K562 (cell line): Measurements from ENCODE around the gene ENG. TPM values are rescaled to one million over a fixed set of nuclear protein-coding genes. Genes with fewer than 3 reads are reported as not detected.

Experiments
- CBFA2T2 ChIP-seq: fragments of 450-650 bp; conservative IDR thresholded peaks from 2 replicates; pipeline ENCODE4 v1.6.1; 2017; ENCODE audit warnings: mild to moderate bottlenecking
- CHCHD3 ChIP-seq: fragments of 250-450 bp; sonication (Bioruptor Pico); IDR thresholded peaks from 2 replicates; pipeline ENCODE4 v2.1.2; 2022; ENCODE audit warnings: mild to moderate bottlenecking
- CTBP1 ChIP-seq: fragments of 450-650 bp; IDR thresholded peaks from 2 replicates; pipeline ENCODE4 v1.6.1; 2016; ENCODE audit warnings: borderline replicate concordance
- HDAC3 ChIP-seq: fragments of 450-650 bp; IDR thresholded peaks from 2 replicates; pipeline ENCODE4 v1.6.1; 2018; ENCODE audit warnings: borderline replicate concordance, mild to moderate bottlenecking, moderate library complexity; ENCODE audit not compliant: partially characterized antibody
- KLF1 ChIP-seq: fragments of 450-650 bp; IDR thresholded peaks from 2 replicates; pipeline ENCODE4 v1.6.1; 2016; ENCODE audit warnings: missing genetic modification characterization, missing compliant biosample characterization
- LEF1 ChIP-seq: fragments of 450-650 bp; IDR thresholded peaks from 2 replicates; pipeline ENCODE4 v1.6.1; 2016; ENCODE audit warnings: mild to moderate bottlenecking
- NFIC ChIP-seq: fragments of 450-650 bp; IDR thresholded peaks from 2 replicates; pipeline ENCODE4 v1.6.1; 2017; ENCODE audit warnings: mild to moderate bottlenecking, inconsistent platforms
- POLR2H ChIP-seq: IDR thresholded peaks from 2 replicates; pipeline ENCODE4 v1.6.1; 2016; ENCODE audit warnings: missing genetic modification characterization, low read depth, mild to moderate bottlenecking, control low read depth, missing compliant biosample characterization, moderate library complexity
- ZNF444 ChIP-seq: fragments of 250-450 bp; sonication (Bioruptor Pico); IDR thresholded peaks from 2 replicates; pipeline ENCODE4 v1.4.0; 2020; ENCODE audit warnings: mild to moderate bottlenecking, moderate library complexity
- ZNF586 ChIP-seq: fragments of 450-650 bp; formaldehyde crosslinking; conservative IDR thresholded peaks from 2 replicates; pipeline ENCODE4 v1.4.0; 2020; ENCODE audit warnings: mild to moderate bottlenecking, moderate library complexity
- ZNF644 ChIP-seq: fragments of 200-800 bp; sonication (Bioruptor generic); IDR thresholded peaks from 2 replicates; pipeline ENCODE4 v1.6.1; 2016; ENCODE audit warnings: low read depth, missing genetic modification characterization, missing compliant biosample characterization
- polyA plus RNA-seq, 8 experiments: library from polyadenylated mRNA; depleted of rRNA in 4 of 8; stranded (reverse) in 5 of 8; unstranded in 3 of 8; fragments of >200 nt; fragmentation: Nextera tagmentation in 2 of 8; fragmentation: Illumina TruSeq in 1 of 8; extraction: Ambion mirVana in 2 of 8; extraction: Trizol in 1 of 8; gene quantifications; 2 replicates each; pipeline versions ENCODE4 v1.2.1 to v1.2.3, GENCODE V29; 2011 to 2014; ENCODE audit warnings: inconsistent platforms in 1 of 8, missing spikeins in 1 of 8
- total RNA-seq, 7 experiments: library from RNA; depleted of rRNA in 6 of 7; stranded (reverse); fragments of >200 nt in 6 of 7; fragmentation: Illumina TruSeq in 2 of 7; extraction: Trizol in 2 of 7; gene quantifications; 2 replicates each; pipeline versions ENCODE4 v1.2.1 to v1.2.3, GENCODE V29; 2011 to 2021; ENCODE audit warnings: low replicate concordance in 1 of 7
- TF ChIP-seq, protein P1 (sequence below): fragments of 250-450 bp; sonication (Bioruptor Pico); IDR thresholded peaks from 2 replicates; pipeline ENCODE4 v1.9.0; 2021; ENCODE audit warnings: mild to moderate bottlenecking, inconsistent platforms
- TF ChIP-seq, protein P2 (sequence below): sonication (generic); formaldehyde crosslinking; IDR thresholded peaks from 2 replicates; pipeline ENCODE4 v1.8.1; 2023; ENCODE audit warnings: mild to moderate bottlenecking, missing genetic modification reagents
- TF ChIP-seq, protein P3 (sequence below): sonication (generic); formaldehyde crosslinking; IDR thresholded peaks from 2 replicates; pipeline ENCODE4 v1.8.0; 2022; ENCODE audit warnings: mild to moderate bottlenecking, low read depth, missing genetic modification reagents
- TF ChIP-seq, protein P4 (sequence below): sonication (generic); formaldehyde crosslinking; IDR thresholded peaks from 2 replicates; pipeline ENCODE4 v1.8.0; 2022; ENCODE audit warnings: mild to moderate bottlenecking, missing genetic modification reagents, borderline replicate concordance
- TF ChIP-seq, protein P5 (sequence below): sonication (generic); formaldehyde crosslinking; IDR thresholded peaks from 2 replicates; pipeline ENCODE4 v1.8.0; 2022; ENCODE audit warnings: mild to moderate bottlenecking, missing genetic modification reagents
- TF ChIP-seq, protein P6 (sequence below): sonication (generic); formaldehyde crosslinking; IDR thresholded peaks from 2 replicates; pipeline ENCODE4 v1.8.0; 2022; ENCODE audit warnings: missing genetic modification reagents, mild to moderate bottlenecking, moderate library complexity, borderline replicate concordance

ENG gene
- total and polyA plus RNA-seq, 9 of the 15 experiments (the other 6 are each of a cell fraction or from before 2014, with no cell fraction given), result 0.04 to 0.40 (median 0.14) TPM; not detected in 1

DNA sequence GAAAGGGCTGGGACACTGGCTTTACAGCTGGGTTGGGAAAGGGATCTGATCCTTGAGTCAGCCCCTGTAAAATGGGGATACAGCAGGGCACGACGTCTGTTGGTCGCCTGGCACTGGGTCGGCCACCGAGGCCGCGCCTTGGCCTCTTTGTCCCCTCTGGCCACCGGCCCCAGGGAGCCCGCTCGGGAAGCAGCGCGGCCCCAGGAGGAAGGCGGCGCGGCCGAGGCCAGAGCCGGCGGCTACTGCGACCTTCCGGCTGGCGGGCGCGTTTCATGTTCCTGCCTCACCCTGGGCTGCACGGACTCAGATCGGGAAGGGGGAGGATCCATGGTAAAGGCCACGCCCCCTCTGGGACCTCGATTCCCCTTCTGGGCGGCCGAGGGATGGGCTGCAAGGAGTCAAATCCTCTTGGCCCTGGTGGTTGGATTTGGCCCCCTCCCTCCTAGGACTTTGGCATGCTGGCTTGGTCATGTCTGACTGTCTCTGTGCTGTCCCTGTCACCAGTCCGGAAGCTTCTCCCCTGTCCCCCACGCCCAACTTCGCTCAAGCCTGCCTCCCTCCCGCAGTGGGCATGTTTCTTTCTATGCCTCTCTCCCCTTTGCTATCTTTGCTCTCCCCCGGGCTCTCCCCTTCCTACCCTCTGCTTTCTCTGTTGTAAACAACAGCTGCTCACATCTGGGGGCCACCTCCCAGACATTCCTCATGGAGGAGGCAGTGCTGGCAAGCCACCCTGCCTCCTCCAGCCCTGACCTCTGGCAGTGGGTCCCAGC lies 26.0 kb downstream of the ENG start (continued):
- TF ChIP-seq, protein P1, sequence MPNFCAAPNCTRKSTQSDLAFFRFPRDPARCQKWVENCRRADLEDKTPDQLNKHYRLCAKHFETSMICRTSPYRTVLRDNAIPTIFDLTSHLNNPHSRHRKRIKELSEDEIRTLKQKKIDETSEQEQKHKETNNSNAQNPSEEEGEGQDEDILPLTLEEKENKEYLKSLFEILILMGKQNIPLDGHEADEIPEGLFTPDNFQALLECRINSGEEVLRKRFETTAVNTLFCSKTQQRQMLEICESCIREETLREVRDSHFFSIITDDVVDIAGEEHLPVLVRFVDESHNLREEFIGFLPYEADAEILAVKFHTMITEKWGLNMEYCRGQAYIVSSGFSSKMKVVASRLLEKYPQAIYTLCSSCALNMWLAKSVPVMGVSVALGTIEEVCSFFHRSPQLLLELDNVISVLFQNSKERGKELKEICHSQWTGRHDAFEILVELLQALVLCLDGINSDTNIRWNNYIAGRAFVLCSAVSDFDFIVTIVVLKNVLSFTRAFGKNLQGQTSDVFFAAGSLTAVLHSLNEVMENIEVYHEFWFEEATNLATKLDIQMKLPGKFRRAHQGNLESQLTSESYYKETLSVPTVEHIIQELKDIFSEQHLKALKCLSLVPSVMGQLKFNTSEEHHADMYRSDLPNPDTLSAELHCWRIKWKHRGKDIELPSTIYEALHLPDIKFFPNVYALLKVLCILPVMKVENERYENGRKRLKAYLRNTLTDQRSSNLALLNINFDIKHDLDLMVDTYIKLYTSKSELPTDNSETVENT (CRISPR knock-in tag), result no peak
- TF ChIP-seq LEF1, result no peak
- TF ChIP-seq, protein P2, sequence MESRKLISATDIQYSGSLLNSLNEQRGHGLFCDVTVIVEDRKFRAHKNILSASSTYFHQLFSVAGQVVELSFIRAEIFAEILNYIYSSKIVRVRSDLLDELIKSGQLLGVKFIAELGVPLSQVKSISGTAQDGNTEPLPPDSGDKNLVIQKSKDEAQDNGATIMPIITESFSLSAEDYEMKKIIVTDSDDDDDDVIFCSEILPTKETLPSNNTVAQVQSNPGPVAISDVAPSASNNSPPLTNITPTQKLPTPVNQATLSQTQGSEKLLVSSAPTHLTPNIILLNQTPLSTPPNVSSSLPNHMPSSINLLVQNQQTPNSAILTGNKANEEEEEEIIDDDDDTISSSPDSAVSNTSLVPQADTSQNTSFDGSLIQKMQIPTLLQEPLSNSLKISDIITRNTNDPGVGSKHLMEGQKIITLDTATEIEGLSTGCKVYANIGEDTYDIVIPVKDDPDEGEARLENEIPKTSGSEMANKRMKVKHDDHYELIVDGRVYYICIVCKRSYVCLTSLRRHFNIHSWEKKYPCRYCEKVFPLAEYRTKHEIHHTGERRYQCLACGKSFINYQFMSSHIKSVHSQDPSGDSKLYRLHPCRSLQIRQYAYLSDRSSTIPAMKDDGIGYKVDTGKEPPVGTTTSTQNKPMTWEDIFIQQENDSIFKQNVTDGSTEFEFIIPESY (CRISPR knock-in tag), result 0 out of 2 replicates have a peak, but pooled peaks have one; percentile 30
- peak; percentile 90 for TF ChIP-seq POLR2H (tag)
- no peak for TF ChIP-seq ZNF586
- TF ChIP-seq NFIC, result peak; percentile 42
- no peak for TF ChIP-seq KLF1 (tag)
- TF ChIP-seq, protein P3, sequence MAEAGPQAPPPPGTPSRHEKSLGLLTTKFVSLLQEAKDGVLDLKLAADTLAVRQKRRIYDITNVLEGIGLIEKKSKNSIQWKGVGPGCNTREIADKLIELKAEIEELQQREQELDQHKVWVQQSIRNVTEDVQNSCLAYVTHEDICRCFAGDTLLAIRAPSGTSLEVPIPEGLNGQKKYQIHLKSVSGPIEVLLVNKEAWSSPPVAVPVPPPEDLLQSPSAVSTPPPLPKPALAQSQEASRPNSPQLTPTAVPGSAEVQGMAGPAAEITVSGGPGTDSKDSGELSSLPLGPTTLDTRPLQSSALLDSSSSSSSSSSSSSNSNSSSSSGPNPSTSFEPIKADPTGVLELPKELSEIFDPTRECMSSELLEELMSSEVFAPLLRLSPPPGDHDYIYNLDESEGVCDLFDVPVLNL (CRISPR knock-in tag), result no peak
- no peak for TF ChIP-seq CHCHD3 (CRISPR knock-in tag)
- TF ChIP-seq ZNF644 (tag), result no peak; the same call in 1 of the 2 replicates
- TF ChIP-seq, protein P4, sequence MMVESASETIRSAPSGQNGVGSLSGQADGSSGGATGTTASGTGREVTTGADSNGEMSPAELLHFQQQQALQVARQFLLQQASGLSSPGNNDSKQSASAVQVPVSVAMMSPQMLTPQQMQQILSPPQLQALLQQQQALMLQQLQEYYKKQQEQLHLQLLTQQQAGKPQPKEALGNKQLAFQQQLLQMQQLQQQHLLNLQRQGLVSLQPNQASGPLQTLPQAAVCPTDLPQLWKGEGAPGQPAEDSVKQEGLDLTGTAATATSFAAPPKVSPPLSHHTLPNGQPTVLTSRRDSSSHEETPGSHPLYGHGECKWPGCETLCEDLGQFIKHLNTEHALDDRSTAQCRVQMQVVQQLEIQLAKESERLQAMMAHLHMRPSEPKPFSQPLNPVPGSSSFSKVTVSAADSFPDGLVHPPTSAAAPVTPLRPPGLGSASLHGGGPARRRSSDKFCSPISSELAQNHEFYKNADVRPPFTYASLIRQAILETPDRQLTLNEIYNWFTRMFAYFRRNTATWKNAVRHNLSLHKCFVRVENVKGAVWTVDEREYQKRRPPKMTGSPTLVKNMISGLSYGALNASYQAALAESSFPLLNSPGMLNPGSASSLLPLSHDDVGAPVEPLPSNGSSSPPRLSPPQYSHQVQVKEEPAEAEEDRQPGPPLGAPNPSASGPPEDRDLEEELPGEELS, result no peak
- no peak for TF ChIP-seq HDAC3
- TF ChIP-seq ZNF444, result no peak
- TF ChIP-seq CBFA2T2, result no peak; the same call in 1 of the 2 replicates
- TF ChIP-seq CTBP1, result peak; percentile 77; the same call in 1 of the 2 replicates
- TF ChIP-seq, protein P5, sequence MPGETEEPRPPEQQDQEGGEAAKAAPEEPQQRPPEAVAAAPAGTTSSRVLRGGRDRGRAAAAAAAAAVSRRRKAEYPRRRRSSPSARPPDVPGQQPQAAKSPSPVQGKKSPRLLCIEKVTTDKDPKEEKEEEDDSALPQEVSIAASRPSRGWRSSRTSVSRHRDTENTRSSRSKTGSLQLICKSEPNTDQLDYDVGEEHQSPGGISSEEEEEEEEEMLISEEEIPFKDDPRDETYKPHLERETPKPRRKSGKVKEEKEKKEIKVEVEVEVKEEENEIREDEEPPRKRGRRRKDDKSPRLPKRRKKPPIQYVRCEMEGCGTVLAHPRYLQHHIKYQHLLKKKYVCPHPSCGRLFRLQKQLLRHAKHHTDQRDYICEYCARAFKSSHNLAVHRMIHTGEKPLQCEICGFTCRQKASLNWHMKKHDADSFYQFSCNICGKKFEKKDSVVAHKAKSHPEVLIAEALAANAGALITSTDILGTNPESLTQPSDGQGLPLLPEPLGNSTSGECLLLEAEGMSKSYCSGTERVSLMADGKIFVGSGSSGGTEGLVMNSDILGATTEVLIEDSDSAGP (CRISPR knock-in tag), result no peak
- TF ChIP-seq, protein P6, sequence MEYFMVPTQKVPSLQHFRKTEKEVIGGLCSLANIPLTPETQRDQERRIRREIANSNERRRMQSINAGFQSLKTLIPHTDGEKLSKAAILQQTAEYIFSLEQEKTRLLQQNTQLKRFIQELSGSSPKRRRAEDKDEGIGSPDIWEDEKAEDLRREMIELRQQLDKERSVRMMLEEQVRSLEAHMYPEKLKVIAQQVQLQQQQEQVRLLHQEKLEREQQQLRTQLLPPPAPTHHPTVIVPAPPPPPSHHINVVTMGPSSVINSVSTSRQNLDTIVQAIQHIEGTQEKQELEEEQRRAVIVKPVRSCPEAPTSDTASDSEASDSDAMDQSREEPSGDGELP, result peak; percentile 67; the same call in 1 of the 2 replicates
